Upper lobe of left lung (tissue), 4 donors: Measurements from ENCODE around the gene AAR2.

Experiments used
- CTCF ChIP-seq, 6 experiments: fragments of 450-650 bp in 4 of 6; fragments of 200-600 bp in 2 of 6; sonication (generic) in 2 of 6; IDR thresholded peaks; one replicate each; pipeline ENCODE4 v1.5.1; 2016 to 2019; ENCODE audit warnings: antibody characterized with exemption in 6 of 6
- EP300 ChIP-seq, 4 donors: sonication (generic); formaldehyde crosslinking; IDR thresholded peaks; one replicate each; pipeline ENCODE4 v1.5.1; 2017; ENCODE audit warnings: antibody characterized with exemption in 4 of 4, control low read depth in 2 of 4
- POLR2A ChIP-seq, 4 donors: fragments of 450-650 bp; IDR thresholded peaks; one replicate each; pipeline ENCODE4 v1.5.1; 2016 to 2017; ENCODE audit warnings: antibody characterized with exemption in 4 of 4, mild to moderate bottlenecking in 2 of 4
- POLR2AphosphoS5 ChIP-seq, 2 donors: sonication (generic); formaldehyde crosslinking; IDR thresholded peaks; one replicate each; pipeline ENCODE4 v1.5.1; 2017; ENCODE audit warnings: antibody characterized with exemption in 2 of 2

- TF ChIP-seq CTCF (IDR thresholded peaks at IDR 0.05) (no peak), POLR2AphosphoS5 (IDR thresholded peaks at IDR 0.05) (no peak), EP300 (IDR thresholded peaks at IDR 0.05) (no peak), POLR2A (IDR thresholded peaks at IDR 0.05) (no peak)
Measured at GRCh38 chr20:36238760-36239159, 2.5 kb downstream of the AAR2 start.
